AG20443 (cell line): ENCODE data around the gene MAPK4.
"Not testable (repeated sequence)": the region's sequence is repeated elsewhere in the genome, so short reads cannot be mapped to it uniquely, and the experiment has no call there.

ENCODE experiments used
- DNase-seq: peaks from one replicate; pipeline ENCODE4 v3.0.0; 2012; ENCODE audit warnings: low spot score, mixed read lengths

MAPK4 gene

GRCh38 chr18:50753311-50753710 is 193.4 kb downstream of the MAPK4 start:
- DNase-seq = no peak

GRCh38 chr18:50754297-50754696 is 194.4 kb downstream of the MAPK4 start:
- DNase-seq = no peak

- DNase-seq = no peak
These were observed 197.5 kb downstream of the MAPK4 start for GRCh38 chr18:50757358-50757757.

- no peak for DNase-seq
These were observed 209.6 kb downstream of the MAPK4 start for GRCh38 chr18:50769463-50769862.

GRCh38 chr18:50775207-50775606 is 215.3 kb downstream of the MAPK4 start:
- no peak for DNase-seq

GRCh38 chr18:50775726-50776125 is 215.8 kb downstream of the MAPK4 start:
- no peak for DNase-seq

- no peak for DNase-seq
These were observed 216.5 kb downstream of the MAPK4 start for GRCh38 chr18:50776383-50776782.

- DNase-seq = not testable (repeated sequence)
These were observed 219.1 kb downstream of the MAPK4 start for GRCh38 chr18:50779021-50779420.
